ENCODE data around the gene BIRC5. TPM values are rescaled to one million over a fixed set of nuclear protein-coding genes. Genes with fewer than 3 reads are reported as not detected.

BIRC5 gene
- total RNA-seq, 1 donor, result 31.8 TPM

GRCh38 chr17:78224231-78225087 lies 10.4 kb downstream of the BIRC5 start:
- DNase-seq (ENCODE audit: low read depth), result no peak
- TF ChIP-seq CTCF (IDR thresholded peaks at IDR 0.05; ENCODE audit: insufficient read depth, low read length), result no peak
- no peak overlapping the region for H3K4me3 ChIP-seq (ENCODE audit: low read depth, low read length)

- no peak for TF ChIP-seq CTCF (IDR thresholded peaks at IDR 0.05; ENCODE audit: insufficient read depth, low read length)
Observed at GRCh38 chr17:78225088-78225865, 11.2 kb downstream of the BIRC5 start.

GRCh38 chr17:78226055-78226758 lies 12.2 kb downstream of the BIRC5 start:
- TF ChIP-seq CTCF (IDR thresholded peaks at IDR 0.05; ENCODE audit: insufficient read depth, low read length), result no peak
- DNase-seq (ENCODE audit: low read depth), result no peak

More at GRCh38 chr17:78225088-78225865, 11.2 kb downstream of the BIRC5 start:
- no peak for DNase-seq (ENCODE audit: low read depth)
- no peak overlapping the region for H3K4me3 ChIP-seq (ENCODE audit: low read depth, low read length)

GRCh38 chr17:78226759-78227454 lies 12.9 kb downstream of the BIRC5 start:
- no peak overlapping the region for H3K4me3 ChIP-seq (ENCODE audit: low read depth, low read length)
- DNase-seq (ENCODE audit: low read depth), result no peak
- no peak for TF ChIP-seq CTCF (IDR thresholded peaks at IDR 0.05; ENCODE audit: insufficient read depth, low read length)

More at GRCh38 chr17:78226055-78226758, 12.2 kb downstream of the BIRC5 start:
- no peak overlapping the region for H3K4me3 ChIP-seq (ENCODE audit: low read depth, low read length)

- DNase-seq (ENCODE audit: low read depth), result no peak
- no peak for TF ChIP-seq CTCF (IDR thresholded peaks at IDR 0.05; ENCODE audit: insufficient read depth, low read length)
- no peak overlapping the region for H3K4me3 ChIP-seq (ENCODE audit: low read depth, low read length)
Observed at GRCh38 chr17:78227455-78227916, 13.4 kb downstream of the BIRC5 start.

GRCh38 chr17:78228176-78228575 lies 14.1 kb downstream of the BIRC5 start:
- no peak for TF ChIP-seq CTCF (IDR thresholded peaks at IDR 0.05; ENCODE audit: insufficient read depth, low read length)
- no peak for DNase-seq (ENCODE audit: low read depth)
- H3K4me3 ChIP-seq (ENCODE audit: low read depth, low read length), result no peak overlapping the region

Data from fibroblast of the aortic adventitia (primary cell).